CD4-positive, alpha-beta T cell treated with Interleukin-10 for 1 hour (primary cell): Measurements from ENCODE around the gene VEPH1.

Experiments used
- DNase-seq: peaks from one replicate; pipeline ENCODE4 v3.0.0-alpha.2; 2020

Gene VEPH1

GRCh38 chr3:157248590-157249422, 254.4 kb downstream of the VEPH1 start:
- DNase-seq = no peak

- DNase-seq = no peak
Observed at GRCh38 chr3:157247391-157247790, 255.8 kb downstream of the VEPH1 start.

DNA sequence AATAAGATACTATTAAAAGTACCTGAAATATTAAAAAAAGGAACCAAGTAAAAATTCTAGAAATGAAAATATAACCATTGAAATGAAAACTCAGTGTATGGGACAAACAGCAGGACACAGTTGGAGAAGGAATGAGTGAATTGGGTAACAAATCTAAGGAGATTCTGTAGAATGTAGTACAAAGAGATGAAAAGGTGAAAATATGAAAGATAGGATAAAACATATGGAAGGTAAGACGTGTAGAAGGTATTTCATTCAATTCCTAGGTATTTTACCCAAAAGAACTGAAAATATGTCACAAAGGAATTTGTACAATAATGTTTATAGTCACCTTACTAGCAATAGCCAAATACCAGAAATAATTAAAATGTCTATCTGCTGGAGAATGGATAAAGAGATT, 260.4 kb downstream of the VEPH1 start:
- DNase-seq = no peak

DNA sequence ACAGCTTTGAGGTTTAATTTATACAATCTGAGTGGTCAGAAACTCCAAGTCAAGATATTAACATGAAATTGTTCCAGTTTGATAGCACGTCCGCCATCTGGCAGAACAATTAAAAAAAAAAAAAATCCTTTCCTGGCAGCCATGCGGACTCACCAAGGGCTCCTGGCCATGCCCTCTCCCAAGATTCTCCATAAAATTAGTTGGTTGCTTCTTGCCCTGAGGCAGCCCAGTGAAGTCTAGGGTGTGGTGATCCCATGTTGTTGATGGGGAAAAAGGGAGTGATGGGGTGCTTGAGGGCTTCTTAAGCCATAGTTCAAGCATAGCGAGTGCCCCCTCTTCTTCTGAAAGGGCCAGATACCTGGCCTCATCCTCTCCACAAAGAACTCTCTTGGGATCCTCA, 261.6 kb downstream of the VEPH1 start:
- no peak for DNase-seq

- DNase-seq = no peak
Observed at GRCh38 chr3:157240408-157240807, 262.8 kb downstream of the VEPH1 start.

GRCh38 chr3:157239082-157239704, 264.0 kb downstream of the VEPH1 start:
- DNase-seq = peak; percentile 77

DNA sequence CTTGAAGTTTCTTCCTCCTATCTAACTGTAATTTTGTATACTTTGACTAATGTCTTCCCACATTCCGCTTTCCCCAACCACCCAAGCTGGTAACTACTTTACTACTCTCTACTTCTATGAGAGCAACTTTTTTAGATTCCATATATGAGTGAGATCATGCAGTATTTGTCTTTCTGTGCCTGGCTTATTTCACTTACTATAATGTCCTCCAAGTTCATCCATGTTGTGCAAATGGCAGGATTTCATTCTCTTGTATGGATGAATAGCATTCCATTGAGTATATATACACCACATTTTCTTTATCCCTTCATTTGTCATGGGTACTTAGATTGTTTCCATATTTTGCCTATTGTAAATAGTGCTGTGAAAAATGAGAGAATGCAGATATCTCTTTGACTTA, 264.8 kb downstream of the VEPH1 start:
- no peak for DNase-seq

- no peak for DNase-seq
Observed at GRCh38 chr3:157237886-157238285, 265.3 kb downstream of the VEPH1 start.

DNA sequence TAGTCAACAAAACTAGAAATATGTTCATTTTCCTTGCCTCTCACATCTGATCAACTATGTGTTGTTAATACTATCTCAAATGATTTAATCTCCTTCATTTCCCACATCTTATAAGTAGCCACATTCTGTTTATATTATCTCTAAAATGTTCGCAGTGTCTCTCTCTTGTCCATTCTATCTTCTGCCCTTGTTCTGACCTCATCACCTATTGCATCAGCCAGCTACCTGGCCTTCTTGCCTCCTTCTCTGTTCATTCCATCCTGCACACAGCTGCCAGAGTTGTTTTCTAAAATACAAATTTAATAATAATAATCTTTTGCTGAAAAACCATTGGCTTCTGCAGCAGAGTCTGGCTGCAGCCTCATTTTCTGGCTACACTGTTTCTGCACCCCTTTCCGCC, 267.9 kb downstream of the VEPH1 start:
- no peak for DNase-seq

GRCh38 chr3:157233923-157234322, 269.3 kb downstream of the VEPH1 start:
- DNase-seq = no peak

GRCh38 chr3:157232141-157232540, 271.1 kb downstream of the VEPH1 start:
- DNase-seq = no peak

DNA sequence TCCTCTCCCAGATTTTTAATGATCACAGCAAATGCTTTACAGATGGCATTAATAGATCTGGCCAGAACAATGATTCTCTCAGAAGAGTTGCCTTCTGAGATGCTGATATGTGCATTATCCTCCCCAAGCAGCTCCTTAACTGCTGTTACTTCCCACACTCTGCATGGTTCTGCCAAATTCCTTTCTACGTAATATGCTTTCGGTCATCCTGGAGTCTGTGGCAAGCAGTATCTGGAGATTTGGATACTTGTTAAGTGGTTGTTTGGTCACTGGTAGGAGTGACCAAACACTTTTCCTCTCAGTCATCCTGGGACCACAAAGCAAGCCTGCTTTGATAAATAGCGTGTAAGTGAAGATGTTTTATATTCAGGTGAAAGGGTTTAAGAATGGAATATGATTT, 272.1 kb downstream of the VEPH1 start:
- DNase-seq = no peak

DNA sequence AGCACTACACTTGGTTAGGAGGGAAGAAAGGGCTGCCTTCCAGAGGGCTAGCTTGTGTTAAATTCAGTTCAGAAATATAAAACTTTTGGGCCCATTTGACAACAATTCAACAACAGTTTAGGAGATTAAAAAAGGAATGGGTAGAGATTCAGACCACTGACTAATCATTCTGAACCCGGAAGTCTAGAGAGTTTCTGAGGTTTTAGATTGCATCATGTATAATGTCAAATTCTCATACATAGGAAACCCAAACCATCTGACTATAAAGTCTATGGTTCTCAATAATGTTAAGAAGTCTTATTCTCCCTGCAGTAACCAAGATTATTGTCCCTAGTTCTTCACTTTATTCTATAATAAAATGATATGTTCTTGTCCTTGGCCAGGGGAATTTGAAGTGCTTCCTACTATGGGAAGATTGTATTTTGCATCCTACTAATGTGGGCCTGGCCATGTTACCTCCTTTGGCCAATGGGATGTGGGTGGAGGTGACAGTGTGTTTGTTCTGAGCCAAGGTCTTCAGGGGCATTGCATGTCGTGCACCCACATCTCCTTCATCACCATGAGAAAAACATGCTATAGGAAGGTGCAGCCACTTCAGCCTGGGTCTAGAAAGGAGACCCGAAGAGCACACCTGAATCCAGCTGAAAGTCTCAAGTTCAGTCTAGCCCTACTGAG, 276.9 kb downstream of the VEPH1 start:
- no peak for DNase-seq

GRCh38 chr3:157225001-157225400, 278.2 kb downstream of the VEPH1 start:
- DNase-seq = no peak

DNA sequence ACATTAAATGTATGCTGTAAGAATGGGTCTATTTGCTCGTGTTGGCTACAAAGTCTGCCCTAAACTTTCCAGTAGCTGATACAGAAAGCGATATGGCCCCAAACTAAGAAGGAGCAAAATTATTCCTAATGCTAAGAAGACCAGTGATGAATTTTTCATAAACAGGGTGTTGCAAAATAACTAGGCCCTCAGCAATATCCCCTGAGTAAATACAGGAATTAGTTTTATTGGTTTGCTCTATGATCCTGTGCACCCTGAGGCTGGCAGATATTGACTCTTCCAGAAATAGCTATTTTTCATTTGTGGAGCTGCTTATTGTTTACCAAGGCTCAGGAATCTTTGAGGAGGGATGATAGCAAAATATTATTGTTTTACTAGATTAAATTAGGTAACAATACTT, 282.3 kb downstream of the VEPH1 start:
- no peak for DNase-seq

GRCh38 chr3:157220211-157220610, 283.0 kb downstream of the VEPH1 start:
- DNase-seq = no peak

- DNase-seq = no peak
Observed at GRCh38 chr3:157219215-157219614, 284.0 kb downstream of the VEPH1 start.
